Measurements from ENCODE around the gene TNFRSF18.

GRCh38 chr1:1167398-1167821 lies 39.0 kb downstream of the TNFRSF18 start:
- TF ChIP-seq POLR2A (IDR thresholded peaks at IDR 0.05; ENCODE audit: low read depth, low read length) (no peak), TAF1 (IDR thresholded peaks at IDR 0.05; ENCODE audit: low read depth, low read length) (no peak), POLR2AphosphoS5 (IDR thresholded peaks at IDR 0.05; ENCODE audit: low read depth, low read length) (no peak), PAX5 (IDR thresholded peaks at IDR 0.05; ENCODE audit: insufficient read depth, low read length, severe bottlenecking) (no peak), SPI1 (IDR thresholded peaks at IDR 0.05; ENCODE audit: low read depth, low read length) (no peak)

Data from GM12891 (cell line).